Dermis lymphatic vessel endothelial cell (primary cell): ENCODE results near the gene FBLN5. TPM values are rescaled to one million over a fixed set of nuclear protein-coding genes. Genes with fewer than 3 reads are reported as not detected.

Experiments
- total RNA-seq: library from RNA; depleted of rRNA; stranded (reverse); fragments of >200 nt; gene quantifications from 2 replicates; pipeline ENCODE4 v1.2.1, GENCODE V29; 2014

FBLN5 gene
- 0.26 and 0.98 TPM in 2 replicates for total RNA-seq

GRCh38 chr14:91947475-91948184 is at the start of gene FBLN5:
Gene FBLN5, minus strand, starts transcription at chr14:91947694. Its CDS starts 465 bp downstream, at chr14:91947229.

GRCh38 chr14:91867316-91867988 is 80.0 kb downstream of the FBLN5 start, which contains the start of gene TC2N:
Gene TC2N, minus strand, starts transcription at chr14:91867536. Its CDS starts 53,767 bp downstream, at chr14:91813769.

Other genes starting within 250 kb of the FBLN5 start
- 0.52 and 0.76 TPM in 2 replicates for gene CATSPERB, start 215.6 kb downstream of the FBLN5 start, total RNA-seq
- gene TC2N, start 80.2 kb downstream of the FBLN5 start, total RNA-seq: 14.0 and 37.5 TPM in 2 replicates
- gene TRIP11, start 92.4 kb upstream of the FBLN5 start, total RNA-seq: 32.2 and 35.7 TPM in 2 replicates
- 107 and 131 TPM in 2 replicates for gene ATXN3, start 158.9 kb upstream of the FBLN5 start, total RNA-seq
- 362 and 365 TPM in 2 replicates for gene NDUFB1, start 174.0 kb upstream of the FBLN5 start, total RNA-seq
- gene CPSF2, start 174.3 kb upstream of the FBLN5 start, total RNA-seq: 21.9 and 35.3 TPM in 2 replicates